Activated naive CD4-positive, alpha-beta T cell treated with anti-CD3 and anti-CD28 coated beads for 36 hours (primary cell): ENCODE measurements around the gene ANO6. TPM values are rescaled to one million over a fixed set of nuclear protein-coding genes. Genes with fewer than 3 reads are reported as not detected.

ENCODE experiments used
- CTCF ChIA-PET: fragments of 350-600 bp; sonication (Branson Sonifier 250); formaldehyde crosslinking; loops from one replicate; lab custom pipeline; 2021; ENCODE audit warnings: antibody characterized with exemption; lab: Charles Lee
- DNase-seq: peaks from one replicate; pipeline ENCODE4 v3.0.0-alpha.2; 2020
- H3K27ac Mint-ChIP-seq: one replicate; pipeline ENCODE4 v1.8.0; 2021; ENCODE audit warnings: mild to moderate bottlenecking, mixed read lengths
- H3K27me3 Mint-ChIP-seq: one replicate; pipeline ENCODE4 v1.8.0; 2021; ENCODE audit warnings: low read depth, mixed read lengths
- H3K36me3 Mint-ChIP-seq: one replicate; pipeline ENCODE4 v1.8.0; 2021; ENCODE audit warnings: low read depth, mixed read lengths
- H3K4me1 Mint-ChIP-seq: one replicate; pipeline ENCODE4 v1.8.0; 2021; ENCODE audit warnings: low read depth, mixed read lengths
- H3K4me3 Mint-ChIP-seq: one replicate; pipeline ENCODE4 v1.8.0; 2021; ENCODE audit warnings: mild to moderate bottlenecking, moderate library complexity, mixed read lengths
- H3K9me3 Mint-ChIP-seq: one replicate; pipeline ENCODE4 v1.8.0; 2021; ENCODE audit warnings: mixed read lengths
- intact Hi-C: fragments of 100-400 bp; cut with micrococcal nuclease; formaldehyde crosslinking; loops from one replicate; pipeline ENCODE4 v1.15.1; 2023
- total RNA-seq, 2 experiments: library from RNA; stranded (reverse); gene quantifications; one replicate each; pipeline ENCODE4 v1.2.3, GENCODE V29; 2021

Gene ANO6
- total RNA-seq, 2 experiments from 2014 or later = 12.9 to 14.6 TPM

GRCh38 chr12:45290216-45290605 lies 74.3 kb downstream of the ANO6 start:
- CTCF ChIA-PET = no interaction called here
- Mint-ChIP-seq H3K4me3 (no peak overlapping the region), H3K4me1 (no peaks in the 10 kb centered on the region), H3K9me3 (no peaks in the 10 kb centered on the region), H3K27ac (no peak overlapping the region), H3K36me3 (peaks cover 5% of the 10 kb centered on the region), H3K27me3 (no peaks in the 10 kb centered on the region)
- intact Hi-C loops = no loop called here
- no peak for DNase-seq

GRCh38 chr12:45291518-45291917 lies 75.6 kb downstream of the ANO6 start:
- H3K4me3 Mint-ChIP-seq = no peak overlapping the region
- H3K36me3 Mint-ChIP-seq = peaks cover 5% of the 10 kb centered on the region
- DNase-seq = no peak
- no peaks in the 10 kb centered on the region for H3K9me3 Mint-ChIP-seq
- H3K4me1 Mint-ChIP-seq = no peaks in the 10 kb centered on the region
- CTCF ChIA-PET = no interaction called here
- no peaks in the 10 kb centered on the region for H3K27me3 Mint-ChIP-seq
- H3K27ac Mint-ChIP-seq = no peak overlapping the region
- intact Hi-C loops = no loop called here

- CTCF ChIA-PET = interaction anchor here (1.0 kb wide), 1 partner anchor 77 kb away, joined by 3 read pairs; no protein-coding TSS in a partner anchor
- Mint-ChIP-seq H3K27me3 (no peaks in the 10 kb centered on the region), H3K9me3 (no peaks in the 10 kb centered on the region), H3K4me1 (no peaks in the 10 kb centered on the region), H3K4me3 (no peak overlapping the region), H3K36me3 (peaks cover 5% of the 10 kb centered on the region), H3K27ac (peak overlapping the region; percentile 9)
- DNase-seq = no peak
- intact Hi-C loops = no loop called here
Measured at GRCh38 chr12:45292486-45293195, 76.7 kb downstream of the ANO6 start.

GRCh38 chr12:45294906-45295305 lies 79.0 kb downstream of the ANO6 start:
- Mint-ChIP-seq H3K27ac (no peak overlapping the region), H3K4me1 (no peaks in the 10 kb centered on the region), H3K9me3 (no peaks in the 10 kb centered on the region), H3K27me3 (no peaks in the 10 kb centered on the region), H3K36me3 (peaks cover 5% of the 10 kb centered on the region), H3K4me3 (no peak overlapping the region)
- DNase-seq = no peak
- intact Hi-C loops = no loop called here
- CTCF ChIA-PET = no interaction called here

- Mint-ChIP-seq H3K27ac (no peak overlapping the region), H3K36me3 (peaks cover 3% of the 10 kb centered on the region), H3K4me1 (no peaks in the 10 kb centered on the region), H3K27me3 (no peaks in the 10 kb centered on the region), H3K9me3 (no peaks in the 10 kb centered on the region), H3K4me3 (no peak overlapping the region)
- intact Hi-C loops = no loop called here
- CTCF ChIA-PET = interaction anchor here (0.7 kb wide), 1 partner anchor 25 kb away, joined by 3 read pairs; no protein-coding TSS in a partner anchor
- no peak for DNase-seq
Measured at GRCh38 chr12:45296046-45296586, 80.2 kb downstream of the ANO6 start.

- Mint-ChIP-seq H3K36me3 (peaks cover 4% of the 10 kb centered on the region), H3K9me3 (no peaks in the 10 kb centered on the region), H3K27ac (no peak overlapping the region), H3K4me1 (no peaks in the 10 kb centered on the region), H3K27me3 (no peaks in the 10 kb centered on the region), H3K4me3 (no peak overlapping the region)
- no peak for DNase-seq
- intact Hi-C loops = no loop called here
- CTCF ChIA-PET = interaction anchor here (1.3 kb wide), 1 partner anchor 12 kb away, joined by 3 read pairs; no protein-coding TSS in a partner anchor
Measured at GRCh38 chr12:45298047-45298446, 82.2 kb downstream of the ANO6 start.

GRCh38 chr12:45298721-45299692 lies 83.1 kb downstream of the ANO6 start:
- H3K9me3 Mint-ChIP-seq = no peaks in the 10 kb centered on the region
- no peaks in the 10 kb centered on the region for H3K27me3 Mint-ChIP-seq
- H3K36me3 Mint-ChIP-seq = peaks cover 6% of the 10 kb centered on the region
- no peak overlapping the region for H3K4me3 Mint-ChIP-seq
- intact Hi-C loops = no loop called here
- CTCF ChIA-PET = interaction anchor here (0.6 to 1.3 kb wide), 2 partner anchors 11 to 87 kb away, joined by 3 read pairs; no protein-coding TSS in a partner anchor
- DNase-seq = no peak
- H3K27ac Mint-ChIP-seq = no peak overlapping the region
- H3K4me1 Mint-ChIP-seq = no peaks in the 10 kb centered on the region

- Mint-ChIP-seq H3K36me3 (peaks cover 16% of the 10 kb centered on the region), H3K27me3 (no peaks in the 10 kb centered on the region), H3K9me3 (no peaks in the 10 kb centered on the region), H3K27ac (no peak overlapping the region), H3K4me1 (no peaks in the 10 kb centered on the region), H3K4me3 (no peak overlapping the region)
- intact Hi-C loops = no loop called here
- no peak for DNase-seq
- CTCF ChIA-PET = no interaction called here
Measured at GRCh38 chr12:45302621-45303369, 86.9 kb downstream of the ANO6 start.

- Mint-ChIP-seq H3K4me3 (no peak overlapping the region), H3K9me3 (no peaks in the 10 kb centered on the region), H3K36me3 (peaks cover 16% of the 10 kb centered on the region), H3K27ac (no peak overlapping the region), H3K27me3 (no peaks in the 10 kb centered on the region), H3K4me1 (no peaks in the 10 kb centered on the region)
- CTCF ChIA-PET = no interaction called here
- DNase-seq = no peak
- intact Hi-C loops = no loop called here
Measured at GRCh38 chr12:45303945-45304344, 88.0 kb downstream of the ANO6 start.

- no peaks in the 10 kb centered on the region for H3K27me3 Mint-ChIP-seq
- H3K4me1 Mint-ChIP-seq = no peaks in the 10 kb centered on the region
- CTCF ChIA-PET = no interaction called here
- no peak overlapping the region for H3K4me3 Mint-ChIP-seq
- no peak overlapping the region for H3K27ac Mint-ChIP-seq
- H3K36me3 Mint-ChIP-seq = peaks cover 16% of the 10 kb centered on the region
- no peaks in the 10 kb centered on the region for H3K9me3 Mint-ChIP-seq
- intact Hi-C loops = no loop called here
- DNase-seq = no peak
Measured at GRCh38 chr12:45304514-45305178, 88.8 kb downstream of the ANO6 start.

- intact Hi-C loops = no loop called here
- Mint-ChIP-seq H3K9me3 (no peaks in the 10 kb centered on the region), H3K4me3 (no peak overlapping the region), H3K27ac (no peak overlapping the region), H3K27me3 (no peaks in the 10 kb centered on the region), H3K4me1 (no peaks in the 10 kb centered on the region), H3K36me3 (peaks cover 16% of the 10 kb centered on the region)
- no peak for DNase-seq
- CTCF ChIA-PET = no interaction called here
Measured at GRCh38 chr12:45305907-45306306, 90.0 kb downstream of the ANO6 start.
